Left lung (tissue), 10 donors: ENCODE data around the gene CACNA2D3. TPM values are rescaled to one million over a fixed set of nuclear protein-coding genes. Genes with fewer than 3 reads are reported as not detected.
"Not testable (repeated sequence)": the region's sequence is repeated elsewhere in the genome, so short reads cannot be mapped to it uniquely, and the experiment has no call there.

Experiments used
- ATAC-seq: fragments of 200-7000 bp; cut with Tn5 transposase; one replicate; pipeline ENCODE4 v1.9.1; 2020; ENCODE audit warnings: moderate library complexity
- DNase-seq, 4 donors: peaks; one replicate each; pipeline ENCODE4 v3.0.0-alpha.2; 2013 to 2020
- H3K27ac ChIP-seq, 2 donors: fragments of 200-600 bp; sonication (generic) in 1 of 2; one replicate each; pipeline versions ENCODE4 v1.5.0 to v1.8.0; 2020 to 2021
- H3K27me3 ChIP-seq, 2 donors: fragments of 200-600 bp; sonication (generic) in 1 of 2; one replicate each; pipeline versions ENCODE4 v1.5.0 to v1.8.0; 2020 to 2021
- H3K36me3 ChIP-seq, 2 donors: fragments of 200-600 bp; sonication (generic) in 1 of 2; one replicate each; pipeline versions ENCODE4 v1.5.0 to v1.8.0; 2020 to 2021
- H3K4me1 ChIP-seq, 2 donors: fragments of 200-600 bp; one replicate each; pipeline ENCODE4 v1.8.0; 2021
- H3K4me3 ChIP-seq, 2 donors: fragments of 200-600 bp; sonication (generic) in 1 of 2; one replicate each; pipeline versions ENCODE4 v1.5.0 to v1.8.0; 2020 to 2021; ENCODE audit warnings: mild to moderate bottlenecking in 1 of 2
- H3K9me3 ChIP-seq, 2 donors: fragments of 200-600 bp; sonication (generic) in 1 of 2; one replicate each; pipeline versions ENCODE4 v1.5.0 to v1.8.0; 2020 to 2021
- CTCF ChIP-seq, 2 donors: fragments of 200-600 bp; sonication (generic) in 1 of 2; IDR thresholded peaks; one replicate each; pipeline versions ENCODE4 v1.5.0 to v1.8.0; 2021; ENCODE audit warnings: antibody characterized with exemption in 2 of 2
- intact Hi-C, 2 donors: fragments of 100-400 bp; cut with DNase I; formaldehyde crosslinking; loops; one replicate each; pipeline versions ENCODE4 v1.11.2 to v1.14.2; 2022
- polyA plus RNA-seq, 6 donors: library from polyadenylated mRNA; unstranded; fragments of 120-200 nt; gene quantifications; one replicate each; pipeline ENCODE4 v1.2.1, GENCODE V29; 2013; ENCODE audit not compliant: insufficient read length in 6 of 6
- total RNA-seq, 2 donors: library from RNA; stranded (reverse); fragmentation: NEBNext Ultra II Directional; extraction: Animal tissue kit (Norgen Biotek cat#: 25700); gene quantifications; one replicate each; pipeline ENCODE4 v1.2.1, GENCODE V29; 2021
- donor health status: DM: no; HTN: yes; CAD: no.
- donor health status: DM: no; HTN: no; CAD: no.

The CACNA2D3 gene
- total and polyA plus RNA-seq, 8 donors = 1.1 to 2.7 (median 1.5) TPM

DNA sequence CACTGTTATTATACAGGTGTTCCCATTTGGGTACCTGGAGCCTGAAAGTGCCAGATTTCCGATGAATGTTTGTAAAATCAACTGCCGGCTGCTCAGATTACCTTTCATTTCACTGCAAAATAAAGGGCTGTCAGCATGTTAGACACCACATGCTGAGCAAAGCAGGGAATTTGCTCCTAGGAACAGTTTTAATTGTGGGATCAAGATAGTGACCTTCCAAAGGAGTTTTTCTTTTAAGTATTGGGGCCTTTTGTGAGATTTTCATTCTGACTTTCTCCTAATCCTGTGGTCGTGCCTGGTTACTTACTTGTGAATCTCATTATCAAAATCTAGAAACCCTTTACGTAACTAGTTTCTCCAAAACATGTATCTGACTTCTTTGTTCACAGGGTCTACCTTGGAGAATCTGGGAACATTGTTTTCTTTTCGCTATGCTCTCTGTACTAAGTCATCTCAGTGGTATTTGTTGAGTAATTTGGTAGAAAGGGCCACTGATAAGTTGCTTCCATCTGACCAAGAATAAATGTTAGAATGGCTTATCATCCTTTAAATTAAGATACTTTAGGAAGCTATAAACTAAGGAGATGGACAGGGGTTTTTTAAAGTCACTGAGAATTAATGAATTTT lies 846.3 kb downstream of the CACNA2D3 start:
- H3K4me1 ChIP-seq = peaks cover 7 to 15% of the 10 kb centered on the region in 2 donors
- H3K9me3 ChIP-seq = no peaks in the 10 kb centered on the region
- no peak overlapping the region for H3K4me3 ChIP-seq
- no peaks in the 10 kb centered on the region for H3K27me3 ChIP-seq
- ATAC-seq (no peak), DNase-seq (no peak)
- intact Hi-C loops = no loop called here
- H3K27ac ChIP-seq = no peak overlapping the region
- no peaks in the 10 kb centered on the region for H3K36me3 ChIP-seq
- TF ChIP-seq CTCF (IDR thresholded peaks at IDR 0.05) = no peak

GRCh38 chr3:54969652-54970051 lies 847.3 kb downstream of the CACNA2D3 start:
- intact Hi-C loops = no loop called here
- H3K36me3 ChIP-seq = no peaks in the 10 kb centered on the region
- no peaks in the 10 kb centered on the region for H3K9me3 ChIP-seq
- TF ChIP-seq CTCF (IDR thresholded peaks at IDR 0.05) = no peak
- no peak for DNase-seq
- H3K27me3 ChIP-seq = no peaks in the 10 kb centered on the region
- H3K27ac ChIP-seq = no peak overlapping the region
- peaks cover 7 to 15% of the 10 kb centered on the region in 2 donors for H3K4me1 ChIP-seq
- H3K4me3 ChIP-seq = no peak overlapping the region
- no peak for ATAC-seq

- intact Hi-C loops = no loop called here
- DNase-seq = no peak
- no peak for TF ChIP-seq CTCF (IDR thresholded peaks at IDR 0.05)
- H3K4me3 ChIP-seq = no peak overlapping the region
- peaks cover 7 to 15% of the 10 kb centered on the region in 2 donors for H3K4me1 ChIP-seq
- H3K27ac ChIP-seq = no peak overlapping the region
- H3K9me3 ChIP-seq = no peaks in the 10 kb centered on the region
- no peak for ATAC-seq
- no peaks in the 10 kb centered on the region for H3K36me3 ChIP-seq
- no peaks in the 10 kb centered on the region for H3K27me3 ChIP-seq
These were observed 848.5 kb downstream of the CACNA2D3 start for GRCh38 chr3:54970895-54971294.

DNA sequence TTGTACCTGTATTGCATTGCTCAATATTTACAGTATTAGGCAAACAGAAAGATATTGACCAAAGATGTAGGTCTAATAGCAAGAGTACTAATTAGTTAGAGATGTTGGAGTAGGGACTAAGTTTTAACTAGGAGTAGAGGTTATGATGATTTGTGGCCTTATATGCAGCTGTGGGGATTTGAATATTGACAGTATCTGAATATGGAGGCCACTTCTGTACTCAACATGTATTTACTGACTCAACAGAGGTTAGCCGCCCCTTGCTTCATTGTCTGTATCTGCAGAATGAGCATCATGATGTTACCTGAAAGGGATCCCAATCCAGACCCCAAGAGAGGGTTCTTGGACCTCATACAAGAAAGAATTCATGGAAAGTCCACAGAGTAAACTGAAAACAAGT lies 855.1 kb downstream of the CACNA2D3 start:
- H3K9me3 ChIP-seq = no peaks in the 10 kb centered on the region
- H3K27me3 ChIP-seq = no peaks in the 10 kb centered on the region
- no peak for TF ChIP-seq CTCF (IDR thresholded peaks at IDR 0.05)
- ATAC-seq (no peak), DNase-seq (no peak)
- intact Hi-C loops = no loop called here
- no peak overlapping the region for H3K27ac ChIP-seq
- no peaks in the 10 kb centered on the region for H3K36me3 ChIP-seq
- no peaks in the 10 kb centered on the region for H3K4me1 ChIP-seq
- H3K4me3 ChIP-seq = no peak overlapping the region

DNA sequence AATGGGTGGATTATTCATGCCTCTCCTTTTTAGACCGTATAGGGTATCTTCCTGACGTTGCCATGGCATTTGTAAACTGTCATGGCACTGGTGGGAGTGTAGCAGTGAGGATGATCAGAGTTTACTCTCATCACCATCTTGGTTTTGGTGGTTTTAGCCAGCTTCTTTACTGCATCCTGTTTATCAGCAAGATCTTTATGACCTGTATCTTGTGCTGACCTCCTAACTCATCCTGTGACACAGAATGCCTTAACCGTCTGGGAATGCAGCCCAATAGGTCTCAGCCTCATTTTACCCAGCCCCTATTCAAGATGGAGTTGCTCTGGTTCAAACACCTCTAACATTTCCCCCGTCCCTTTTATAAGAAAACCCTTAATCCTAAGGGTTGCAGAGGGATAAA lies 855.6 kb downstream of the CACNA2D3 start:
- H3K4me1 ChIP-seq, DNase-seq, intact Hi-C loops, H3K27ac ChIP-seq, H3K4me3 ChIP-seq, H3K36me3 ChIP-seq, H3K27me3 ChIP-seq, ATAC-seq, H3K9me3 ChIP-seq: not testable (repeated sequence)

- TF ChIP-seq CTCF (IDR thresholded peaks at IDR 0.05) = no peak
- Histone ChIP-seq H3K27me3 (no peaks in the 10 kb centered on the region), H3K4me3 (no peak overlapping the region), H3K36me3 (no peaks in the 10 kb centered on the region), H3K9me3 (no peaks in the 10 kb centered on the region), H3K4me1 (peaks cover 0 to under 1% of the 10 kb centered on the region in 2 donors), H3K27ac (no peak overlapping the region)
- no peak for ATAC-seq
- intact Hi-C loops = no loop called here
- DNase-seq = no peak
These were observed 860.5 kb downstream of the CACNA2D3 start for GRCh38 chr3:54982807-54983206.
